Right kidney (tissue), 1 donor: Measurements from ENCODE around the gene PKP1.

ENCODE experiments used
- DNase-seq: peaks from one replicate; pipeline ENCODE4 v3.0.0-alpha.2; 2016

The PKP1 gene

GRCh38 chr1:201374364-201374763, 91.1 kb downstream of the PKP1 start:
- DNase-seq: no peak

GRCh38 chr1:201375169-201375568, 91.9 kb downstream of the PKP1 start:
- DNase-seq: no peak

- DNase-seq: no peak
These were observed 92.8 kb downstream of the PKP1 start for GRCh38 chr1:201376107-201376463.

- DNase-seq: peak; percentile 69
These were observed 93.4 kb downstream of the PKP1 start for GRCh38 chr1:201376464-201377374.

GRCh38 chr1:201377611-201378092, 94.3 kb downstream of the PKP1 start, which contains the start of gene TNNT2:
Gene TNNT2, minus strand, starts transcription at chr1:201377680. Its CDS starts 4,426 bp downstream, at chr1:201373254.
- no peak for DNase-seq

GRCh38 chr1:201378804-201379203, 95.5 kb downstream of the PKP1 start:
- DNase-seq: no peak

- DNase-seq: no peak
These were observed 96.5 kb downstream of the PKP1 start for GRCh38 chr1:201379733-201380242.

- DNase-seq: no peak
These were observed 97.8 kb downstream of the PKP1 start for GRCh38 chr1:201381130-201381529.
